HepG2 (cell line): ENCODE data around the gene IGLL1. TPM values are rescaled to one million over a fixed set of nuclear protein-coding genes. Genes with fewer than 3 reads are reported as not detected.

Experiments
- BRCA1 ChIP-seq: sonication (generic); formaldehyde crosslinking; IDR thresholded peaks from 2 replicates; pipeline ENCODE4 v1.4.0; 2020; ENCODE audit warnings: missing genetic modification reagents
- CBFB ChIP-seq: sonication (generic); formaldehyde crosslinking; IDR thresholded peaks from 2 replicates; pipeline ENCODE4 v1.4.0; 2020; ENCODE audit warnings: missing genetic modification reagents
- DMAP1 ChIP-seq: IDR thresholded peaks from 2 replicates; pipeline ENCODE4 v1.6.1; 2016
- GATAD2A ChIP-seq: IDR thresholded peaks from 2 replicates; pipeline ENCODE4 v1.6.1; 2016
- GTF2F1 ChIP-seq: fragments of 150-350 bp; IDR thresholded peaks from 2 replicates; pipeline ENCODE4 v1.6.1; 2014; ENCODE audit warnings: low read length
- HDAC6 ChIP-seq: fragments of 200-600 bp; sonication (generic); IDR thresholded peaks from 2 replicates; pipeline ENCODE4 v1.7.0; 2017; ENCODE audit warnings: mild to moderate bottlenecking, antibody characterized with exemption, low read length, low read depth
- KAT7 ChIP-seq: IDR thresholded peaks from 2 replicates; pipeline ENCODE4 v1.6.1; 2018; ENCODE audit warnings: borderline replicate concordance, missing compliant biosample characterization
- KLF12 ChIP-seq: sonication (generic); formaldehyde crosslinking; IDR thresholded peaks from 2 replicates; pipeline ENCODE4 v1.4.0; 2020; ENCODE audit warnings: missing genetic modification reagents, borderline replicate concordance
- NFE2 ChIP-seq: sonication (generic); formaldehyde crosslinking; IDR thresholded peaks from 2 replicates; pipeline ENCODE4 v1.4.0; 2020; ENCODE audit warnings: missing genetic modification reagents
- REXO4 ChIP-seq: sonication (generic); formaldehyde crosslinking; IDR thresholded peaks from 2 replicates; pipeline ENCODE4 v1.8.0; 2022; ENCODE audit warnings: missing genetic modification reagents, mild to moderate bottlenecking, borderline replicate concordance
- TAF15 ChIP-seq: fragments of 200-400 bp; formaldehyde crosslinking; IDR thresholded peaks from one replicate; pipeline ENCODE4 v1.6.1; 2018; ENCODE audit warnings: mild to moderate bottlenecking, low read depth, low read length; ENCODE audit not compliant: poor library complexity, severe bottlenecking
- TCF7L2 ChIP-seq: IDR thresholded peaks from 2 replicates; pipeline ENCODE4 v1.6.1; 2011; ENCODE audit warnings: mild to moderate bottlenecking, low read depth, low read length, moderate library complexity
- XBP1 ChIP-seq: sonication (generic); formaldehyde crosslinking; IDR thresholded peaks from 2 replicates; pipeline ENCODE4 v1.5.0; 2020; ENCODE audit warnings: missing genetic modification reagents
- ZNF20 ChIP-seq: sonication (generic); formaldehyde crosslinking; IDR thresholded peaks from 2 replicates; pipeline ENCODE4 v1.4.0; 2020; ENCODE audit warnings: mild to moderate bottlenecking, moderate library complexity, missing genetic modification reagents
- ZNF234 ChIP-seq: sonication (generic); formaldehyde crosslinking; conservative IDR thresholded peaks from 2 replicates; pipeline ENCODE4 v1.5.1; 2020; ENCODE audit warnings: mild to moderate bottlenecking, missing genetic modification reagents
- ZNF30 ChIP-seq: sonication (generic); formaldehyde crosslinking; IDR thresholded peaks from 2 replicates; pipeline ENCODE4 v1.5.0; 2020; ENCODE audit warnings: mild to moderate bottlenecking, missing genetic modification reagents
- ZNF432 ChIP-seq: sonication (generic); formaldehyde crosslinking; IDR thresholded peaks from 2 replicates; pipeline ENCODE4 v1.5.0; 2020; ENCODE audit warnings: missing genetic modification reagents, mild to moderate bottlenecking, borderline replicate concordance
- ZNF468 ChIP-seq: sonication (generic); formaldehyde crosslinking; IDR thresholded peaks from 2 replicates; pipeline ENCODE4 v1.8.0; 2022; ENCODE audit warnings: mild to moderate bottlenecking, moderate library complexity, missing genetic modification reagents
- ZNF619 ChIP-seq: sonication (generic); formaldehyde crosslinking; IDR thresholded peaks from 2 replicates; pipeline ENCODE4 v1.4.0; 2020; ENCODE audit warnings: mild to moderate bottlenecking, missing genetic modification reagents
- ZNF772 ChIP-seq: sonication (generic); formaldehyde crosslinking; IDR thresholded peaks from 2 replicates; pipeline ENCODE4 v1.5.0; 2020; ENCODE audit warnings: mild to moderate bottlenecking, missing genetic modification reagents
- ZNF883 ChIP-seq: sonication (generic); formaldehyde crosslinking; IDR thresholded peaks from 2 replicates; pipeline ENCODE4 v1.5.1; 2020; ENCODE audit warnings: mild to moderate bottlenecking, missing genetic modification reagents; ENCODE audit errors: not compliant biosample characterization
- ZSCAN30 ChIP-seq: sonication (generic); formaldehyde crosslinking; IDR thresholded peaks from 2 replicates; pipeline ENCODE4 v1.5.0; 2020; ENCODE audit warnings: mild to moderate bottlenecking, missing genetic modification reagents
- polyA plus RNA-seq, 8 experiments: library from polyadenylated mRNA; depleted of rRNA in 3 of 8; stranded (reverse) in 7 of 8; unstranded in 1 of 8; fragments of >200 nt; fragmentation: Illumina TruSeq in 4 of 8; extraction: Trizol in 4 of 8; gene quantifications; 2 replicates each; pipeline versions ENCODE4 v1.2.1 to v1.2.3, GENCODE V29; 2011 to 2016; ENCODE audit warnings: low read depth in 4 of 8, missing spikeins in 1 of 8, mixed read lengths in 1 of 8; ENCODE audit not compliant: insufficient read depth in 1 of 8
- total RNA-seq, 5 experiments: library from RNA; depleted of rRNA; stranded (reverse); fragments of >200 nt; fragmentation: Illumina TruSeq; extraction: Trizol; gene quantifications; 2 replicates each; pipeline ENCODE4 v1.2.3, GENCODE V29; 2016; ENCODE audit warnings: low read depth in 1 of 5
- TF ChIP-seq, protein P1 (sequence below): IDR thresholded peaks from 2 replicates; pipeline ENCODE4 v1.6.1; 2016; ENCODE audit warnings: control low read depth
- TF ChIP-seq, protein P2 (sequence below): sonication (generic); formaldehyde crosslinking; IDR thresholded peaks from 2 replicates; pipeline ENCODE4 v1.5.0; 2020; ENCODE audit warnings: missing genetic modification reagents
- TF ChIP-seq, protein P3 (sequence below): sonication (generic); formaldehyde crosslinking; IDR thresholded peaks from 2 replicates; pipeline ENCODE4 v1.5.0; 2020; ENCODE audit warnings: missing genetic modification reagents
- TF ChIP-seq, protein P4 (sequence below): sonication (generic); formaldehyde crosslinking; IDR thresholded peaks from 2 replicates; pipeline ENCODE4 v1.8.1; 2023; ENCODE audit warnings: missing genetic modification reagents, inconsistent platforms, borderline replicate concordance
- TF ChIP-seq, protein P5 (sequence below): sonication (generic); formaldehyde crosslinking; IDR thresholded peaks from 2 replicates; pipeline ENCODE4 v1.5.0; 2020; ENCODE audit warnings: missing genetic modification reagents

Gene IGLL1
- total and polyA plus RNA-seq, 2 of the 13 experiments (the other 11 are each of a cell fraction or from before 2014, with no cell fraction given): not detected

DNA sequence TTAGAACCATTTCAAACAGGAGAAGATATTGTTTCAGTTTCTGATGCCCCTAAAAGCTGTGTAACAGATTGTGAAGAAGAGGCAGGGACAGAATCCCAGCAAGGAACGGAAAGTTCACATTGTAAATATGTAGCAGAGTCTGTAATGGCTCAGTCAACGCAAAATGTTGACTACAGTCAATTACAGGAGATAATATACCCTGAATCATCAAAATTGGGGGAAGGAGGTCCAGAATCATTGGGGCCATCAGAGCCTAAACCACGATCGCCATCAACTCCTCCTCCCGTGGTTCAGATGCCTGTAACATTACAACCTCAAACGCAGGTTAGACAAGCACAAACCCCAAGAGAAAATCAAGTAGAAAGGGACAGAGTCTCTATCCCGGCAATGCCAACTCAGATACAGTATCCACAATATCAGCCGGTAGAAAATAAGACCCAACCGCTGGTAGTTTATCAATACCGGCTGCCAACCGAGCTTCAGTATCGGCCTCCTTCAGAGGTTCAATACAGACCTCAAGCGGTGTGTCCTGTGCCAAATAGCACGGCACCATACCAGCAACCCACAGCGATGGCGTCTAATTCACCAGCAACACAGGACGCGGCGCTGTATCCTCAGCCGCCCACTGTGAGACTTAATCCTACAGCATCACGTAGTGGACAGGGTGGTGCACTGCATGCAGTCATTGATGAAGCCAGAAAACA is 40.8 kb downstream of the IGLL1 start (continued):
- no peak for TF ChIP-seq TAF15
- TF ChIP-seq, protein P1, sequence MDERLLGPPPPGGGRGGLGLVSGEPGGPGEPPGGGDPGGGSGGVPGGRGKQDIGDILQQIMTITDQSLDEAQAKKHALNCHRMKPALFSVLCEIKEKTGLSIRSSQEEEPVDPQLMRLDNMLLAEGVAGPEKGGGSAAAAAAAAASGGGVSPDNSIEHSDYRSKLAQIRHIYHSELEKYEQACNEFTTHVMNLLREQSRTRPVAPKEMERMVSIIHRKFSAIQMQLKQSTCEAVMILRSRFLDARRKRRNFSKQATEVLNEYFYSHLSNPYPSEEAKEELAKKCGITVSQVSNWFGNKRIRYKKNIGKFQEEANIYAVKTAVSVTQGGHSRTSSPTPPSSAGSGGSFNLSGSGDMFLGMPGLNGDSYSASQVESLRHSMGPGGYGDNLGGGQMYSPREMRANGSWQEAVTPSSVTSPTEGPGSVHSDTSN: no peak
- TF ChIP-seq, protein P2, sequence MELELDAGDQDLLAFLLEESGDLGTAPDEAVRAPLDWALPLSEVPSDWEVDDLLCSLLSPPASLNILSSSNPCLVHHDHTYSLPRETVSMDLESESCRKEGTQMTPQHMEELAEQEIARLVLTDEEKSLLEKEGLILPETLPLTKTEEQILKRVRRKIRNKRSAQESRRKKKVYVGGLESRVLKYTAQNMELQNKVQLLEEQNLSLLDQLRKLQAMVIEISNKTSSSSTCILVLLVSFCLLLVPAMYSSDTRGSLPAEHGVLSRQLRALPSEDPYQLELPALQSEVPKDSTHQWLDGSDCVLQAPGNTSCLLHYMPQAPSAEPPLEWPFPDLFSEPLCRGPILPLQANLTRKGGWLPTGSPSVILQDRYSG: no peak
- no peak for TF ChIP-seq ZNF772 (CRISPR knock-in tag)
- no peak for TF ChIP-seq GTF2F1
- TF ChIP-seq, protein P3, sequence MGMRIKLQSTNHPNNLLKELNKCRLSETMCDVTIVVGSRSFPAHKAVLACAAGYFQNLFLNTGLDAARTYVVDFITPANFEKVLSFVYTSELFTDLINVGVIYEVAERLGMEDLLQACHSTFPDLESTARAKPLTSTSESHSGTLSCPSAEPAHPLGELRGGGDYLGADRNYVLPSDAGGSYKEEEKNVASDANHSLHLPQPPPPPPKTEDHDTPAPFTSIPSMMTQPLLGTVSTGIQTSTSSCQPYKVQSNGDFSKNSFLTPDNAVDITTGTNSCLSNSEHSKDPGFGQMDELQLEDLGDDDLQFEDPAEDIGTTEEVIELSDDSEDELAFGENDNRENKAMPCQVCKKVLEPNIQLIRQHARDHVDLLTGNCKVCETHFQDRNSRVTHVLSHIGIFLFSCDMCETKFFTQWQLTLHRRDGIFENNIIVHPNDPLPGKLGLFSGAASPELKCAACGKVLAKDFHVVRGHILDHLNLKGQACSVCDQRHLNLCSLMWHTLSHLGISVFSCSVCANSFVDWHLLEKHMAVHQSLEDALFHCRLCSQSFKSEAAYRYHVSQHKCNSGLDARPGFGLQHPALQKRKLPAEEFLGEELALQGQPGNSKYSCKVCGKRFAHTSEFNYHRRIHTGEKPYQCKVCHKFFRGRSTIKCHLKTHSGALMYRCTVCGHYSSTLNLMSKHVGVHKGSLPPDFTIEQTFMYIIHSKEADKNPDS: no peak
- TF ChIP-seq DMAP1 (CRISPR knock-in tag): no peak
- no peak for TF ChIP-seq BRCA1
- no peak for TF ChIP-seq REXO4 (CRISPR knock-in tag)
- TF ChIP-seq NFE2 (CRISPR knock-in tag): no peak
- no peak for TF ChIP-seq ZSCAN30
- TF ChIP-seq KAT7 (CRISPR knock-in tag): no peak
- no peak for TF ChIP-seq ZNF234 (CRISPR knock-in tag)
- no peak for TF ChIP-seq XBP1
- TF ChIP-seq, protein P4, sequence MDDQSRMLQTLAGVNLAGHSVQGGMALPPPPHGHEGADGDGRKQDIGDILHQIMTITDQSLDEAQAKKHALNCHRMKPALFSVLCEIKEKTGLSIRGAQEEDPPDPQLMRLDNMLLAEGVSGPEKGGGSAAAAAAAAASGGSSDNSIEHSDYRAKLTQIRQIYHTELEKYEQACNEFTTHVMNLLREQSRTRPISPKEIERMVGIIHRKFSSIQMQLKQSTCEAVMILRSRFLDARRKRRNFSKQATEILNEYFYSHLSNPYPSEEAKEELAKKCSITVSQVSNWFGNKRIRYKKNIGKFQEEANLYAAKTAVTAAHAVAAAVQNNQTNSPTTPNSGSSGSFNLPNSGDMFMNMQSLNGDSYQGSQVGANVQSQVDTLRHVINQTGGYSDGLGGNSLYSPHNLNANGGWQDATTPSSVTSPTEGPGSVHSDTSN (CRISPR knock-in tag): no peak
- TF ChIP-seq ZNF883 (CRISPR knock-in tag): no peak
- TF ChIP-seq CBFB: no peak
- TF ChIP-seq GATAD2A (CRISPR knock-in tag): peak; percentile 61; the same call in 1 of the 2 replicates
- TF ChIP-seq ZNF619: no peak
- TF ChIP-seq ZNF20 (CRISPR knock-in tag): no peak
- no peak for TF ChIP-seq HDAC6
- no peak for TF ChIP-seq TCF7L2
- no peak for TF ChIP-seq KLF12 (CRISPR knock-in tag)
- no peak for TF ChIP-seq ZNF468 (CRISPR knock-in tag)
- TF ChIP-seq, protein P5, sequence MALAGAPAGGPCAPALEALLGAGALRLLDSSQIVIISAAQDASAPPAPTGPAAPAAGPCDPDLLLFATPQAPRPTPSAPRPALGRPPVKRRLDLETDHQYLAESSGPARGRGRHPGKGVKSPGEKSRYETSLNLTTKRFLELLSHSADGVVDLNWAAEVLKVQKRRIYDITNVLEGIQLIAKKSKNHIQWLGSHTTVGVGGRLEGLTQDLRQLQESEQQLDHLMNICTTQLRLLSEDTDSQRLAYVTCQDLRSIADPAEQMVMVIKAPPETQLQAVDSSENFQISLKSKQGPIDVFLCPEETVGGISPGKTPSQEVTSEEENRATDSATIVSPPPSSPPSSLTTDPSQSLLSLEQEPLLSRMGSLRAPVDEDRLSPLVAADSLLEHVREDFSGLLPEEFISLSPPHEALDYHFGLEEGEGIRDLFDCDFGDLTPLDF (CRISPR knock-in tag): no peak
- TF ChIP-seq ZNF30 (CRISPR knock-in tag): no peak
- no peak for TF ChIP-seq ZNF432 (CRISPR knock-in tag)
